ENCODE data around the gene CLEC18A. TPM values are rescaled to one million over a fixed set of nuclear protein-coding genes. Genes with fewer than 3 reads are reported as not detected.

CLEC18A gene
- total RNA-seq, result 0.08 and 0.16 TPM in 2 replicates

DNA sequence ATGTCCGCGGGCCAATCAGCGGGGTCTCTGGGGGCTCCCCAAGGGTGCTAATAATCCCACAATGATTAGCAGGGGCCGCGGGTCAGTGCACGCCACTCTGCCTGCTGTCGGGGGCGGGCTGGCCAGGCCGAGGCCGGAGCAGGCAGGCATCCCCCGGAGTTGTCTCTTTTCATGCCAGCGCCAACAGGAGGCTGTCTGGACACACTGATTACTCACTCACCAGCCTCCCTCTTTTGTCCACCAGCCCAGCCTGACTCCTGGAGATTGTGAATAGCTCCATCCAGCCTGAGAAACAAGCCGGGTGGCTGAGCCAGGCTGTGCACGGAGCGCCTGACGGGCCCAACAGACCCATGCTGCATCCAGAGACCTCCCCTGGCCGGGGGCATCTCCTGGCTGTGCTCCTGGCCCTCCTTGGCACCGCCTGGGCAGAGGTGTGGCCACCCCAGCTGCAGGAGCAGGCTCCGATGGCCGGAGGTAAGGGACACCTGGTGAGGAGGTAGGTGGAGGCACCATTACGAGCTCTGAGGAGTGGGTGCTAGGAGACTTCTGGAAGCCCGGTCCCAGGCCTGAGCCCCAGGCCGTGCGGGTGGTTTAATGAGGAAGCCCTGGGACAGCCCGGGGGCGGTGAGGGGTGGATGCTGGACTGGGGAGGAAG lies at the start of gene CLEC18A:
Gene CLEC18A (plus strand): TSS at position 318 of the 655 bp plus-strand sequence. CDS start 33 bp downstream, at position 351.

Other genes with a start within 250 kb of the CLEC18A start
- 228 and 312 TPM in 2 replicates for gene NQO1, start 224.8 kb upstream of the CLEC18A start, total RNA-seq
- gene NOB1, start 196.4 kb upstream of the CLEC18A start, total RNA-seq, result 42.6 and 50.1 TPM in 2 replicates
- gene WWP2, start 189.0 kb upstream of the CLEC18A start, total RNA-seq, result 14.8 and 15.4 TPM in 2 replicates
- 6.6 and 6.9 TPM in 2 replicates for gene PDPR, start 163.0 kb downstream of the CLEC18A start, total RNA-seq
- gene CLEC18C, start 222.5 kb downstream of the CLEC18A start, total RNA-seq, result 0.08 TPM in 1 of 2 replicates, not detected in the other